ENCODE measurements around the gene RYR1. TPM values are rescaled to one million over a fixed set of nuclear protein-coding genes. Genes with fewer than 3 reads are reported as not detected.

RYR1 gene
- polyA plus RNA-seq, 1 experiment = not detected

DNA sequence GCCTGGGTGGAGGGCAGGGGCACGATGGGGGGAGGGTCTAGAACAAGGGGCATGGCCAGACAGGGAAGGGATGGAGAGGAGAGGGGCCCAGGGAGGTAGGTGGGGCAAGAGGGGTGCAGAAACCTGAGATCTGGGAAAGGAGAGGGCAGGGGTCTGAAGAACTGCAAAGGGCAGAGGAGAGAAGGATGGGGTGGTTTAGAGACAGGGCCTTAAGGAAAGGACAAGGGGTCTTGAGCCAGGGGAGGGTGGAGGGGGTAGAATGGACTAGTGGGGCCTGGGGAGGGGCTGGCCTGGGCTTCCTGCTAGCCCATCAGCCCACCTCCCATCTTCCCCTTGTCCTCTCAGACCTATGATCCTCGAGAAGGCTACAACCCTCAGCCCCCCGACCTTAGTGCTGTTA lies 72.5 kb downstream of the RYR1 start:
- CTCF ChIA-PET = no interaction called here
- no peak for DNase-seq (ENCODE audit: low read depth, low spot score)

DNA sequence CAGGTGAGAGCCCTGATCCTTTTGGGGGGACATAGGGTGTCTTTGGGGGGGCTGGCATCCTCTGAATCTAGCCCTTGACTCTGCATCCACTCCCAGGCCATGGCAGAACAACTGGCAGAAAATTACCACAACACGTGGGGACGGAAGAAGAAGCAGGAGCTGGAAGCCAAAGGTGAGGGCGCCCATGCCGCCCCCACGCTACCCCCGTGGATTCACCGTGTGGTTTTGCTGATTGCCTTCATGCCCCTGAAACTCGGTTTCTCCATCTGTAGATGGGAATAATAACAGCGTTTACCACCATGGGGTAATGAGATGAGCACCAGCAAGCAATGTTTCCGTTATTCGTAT lies 72.9 kb downstream of the RYR1 start:
- Histone ChIP-seq H3K4me3 (ENCODE audit: low read depth, low read length) (no peak overlapping the region), H3K27ac (ENCODE audit: low read depth, low read length) (no peak overlapping the region), H3K9me3 (ENCODE audit: control insufficient read depth, insufficient read depth, low read length) (peaks cover 3% of the 10 kb centered on the region; the same call in 1 of the 2 replicates), H3K27me3 (ENCODE audit: control insufficient read depth, insufficient read depth, low read length) (peaks cover 2% of the 10 kb centered on the region)
- TF ChIP-seq, protein P1, sequence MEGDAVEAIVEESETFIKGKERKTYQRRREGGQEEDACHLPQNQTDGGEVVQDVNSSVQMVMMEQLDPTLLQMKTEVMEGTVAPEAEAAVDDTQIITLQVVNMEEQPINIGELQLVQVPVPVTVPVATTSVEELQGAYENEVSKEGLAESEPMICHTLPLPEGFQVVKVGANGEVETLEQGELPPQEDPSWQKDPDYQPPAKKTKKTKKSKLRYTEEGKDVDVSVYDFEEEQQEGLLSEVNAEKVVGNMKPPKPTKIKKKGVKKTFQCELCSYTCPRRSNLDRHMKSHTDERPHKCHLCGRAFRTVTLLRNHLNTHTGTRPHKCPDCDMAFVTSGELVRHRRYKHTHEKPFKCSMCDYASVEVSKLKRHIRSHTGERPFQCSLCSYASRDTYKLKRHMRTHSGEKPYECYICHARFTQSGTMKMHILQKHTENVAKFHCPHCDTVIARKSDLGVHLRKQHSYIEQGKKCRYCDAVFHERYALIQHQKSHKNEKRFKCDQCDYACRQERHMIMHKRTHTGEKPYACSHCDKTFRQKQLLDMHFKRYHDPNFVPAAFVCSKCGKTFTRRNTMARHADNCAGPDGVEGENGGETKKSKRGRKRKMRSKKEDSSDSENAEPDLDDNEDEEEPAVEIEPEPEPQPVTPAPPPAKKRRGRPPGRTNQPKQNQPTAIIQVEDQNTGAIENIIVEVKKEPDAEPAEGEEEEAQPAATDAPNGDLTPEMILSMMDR (IDR thresholded peaks at IDR 0.05; ENCODE audit: low read depth, low read length) = no peak
- CTCF ChIA-PET = no interaction called here
- no peak for DNase-seq (ENCODE audit: low read depth, low spot score)
- POLR2A ChIA-PET = no interaction called here

More for the DNA sequence above, 72.5 kb downstream of the RYR1 start:
- Histone ChIP-seq H3K9me3 (ENCODE audit: control insufficient read depth, insufficient read depth, low read length) (peaks cover 3% of the 10 kb centered on the region; the same call in 1 of the 2 replicates), H3K27me3 (ENCODE audit: control insufficient read depth, insufficient read depth, low read length) (peaks cover 2% of the 10 kb centered on the region), H3K27ac (ENCODE audit: low read depth, low read length) (no peak overlapping the region), H3K4me3 (ENCODE audit: low read depth, low read length) (no peak overlapping the region)
- TF ChIP-seq, protein P1 (IDR thresholded peaks at IDR 0.05; ENCODE audit: low read depth, low read length) = no peak
- POLR2A ChIA-PET = no interaction called here

GRCh38 chr19:38506723-38507550 lies 73.4 kb downstream of the RYR1 start:
- Histone ChIP-seq H3K9me3 (ENCODE audit: control insufficient read depth, insufficient read depth, low read length) (peaks cover 3% of the 10 kb centered on the region; the same call in 1 of the 2 replicates), H3K27me3 (ENCODE audit: control insufficient read depth, insufficient read depth, low read length) (peaks cover 2% of the 10 kb centered on the region), H3K4me3 (ENCODE audit: low read depth, low read length) (no peak overlapping the region), H3K27ac (ENCODE audit: low read depth, low read length) (no peak overlapping the region)
- TF ChIP-seq, protein P1 (IDR thresholded peaks at IDR 0.05; ENCODE audit: low read depth, low read length) = no peak
- ChIA-PET POLR2A (no interaction called here), CTCF (no interaction called here)
- DNase-seq (ENCODE audit: low read depth, low spot score) = no peak

- Histone ChIP-seq H3K27me3 (ENCODE audit: control insufficient read depth, insufficient read depth, low read length) (peaks cover 2% of the 10 kb centered on the region), H3K4me3 (ENCODE audit: low read depth, low read length) (no peak overlapping the region), H3K27ac (ENCODE audit: low read depth, low read length) (no peak overlapping the region), H3K9me3 (ENCODE audit: control insufficient read depth, insufficient read depth, low read length) (peaks cover 3% of the 10 kb centered on the region; the same call in 1 of the 2 replicates)
- TF ChIP-seq, protein P1 (IDR thresholded peaks at IDR 0.05; ENCODE audit: low read depth, low read length) = no peak
- no peak for DNase-seq (ENCODE audit: low read depth, low spot score)
- ChIA-PET POLR2A (no interaction called here), CTCF (no interaction called here)
Measured at GRCh38 chr19:38507551-38508127, 74.1 kb downstream of the RYR1 start.

- peaks cover 3% of the 10 kb centered on the region; the same call in 1 of the 2 replicates for H3K9me3 ChIP-seq (ENCODE audit: control insufficient read depth, insufficient read depth, low read length)
- H3K27ac ChIP-seq (ENCODE audit: low read depth, low read length) = no peak overlapping the region
- no peak for DNase-seq (ENCODE audit: low read depth, low spot score)
- TF ChIP-seq, protein P1 (IDR thresholded peaks at IDR 0.05; ENCODE audit: low read depth, low read length) = no peak
- ChIA-PET POLR2A (no interaction called here), CTCF (interaction anchor here (0.5 kb wide), 1 partner anchor 37 kb away, joined by 3 read pairs; no protein-coding TSS in a partner anchor)
- H3K27me3 ChIP-seq (ENCODE audit: control insufficient read depth, insufficient read depth, low read length) = peaks cover 2% of the 10 kb centered on the region
- H3K4me3 ChIP-seq (ENCODE audit: low read depth, low read length) = no peak overlapping the region
Measured at GRCh38 chr19:38508507-38508906, 75.0 kb downstream of the RYR1 start.
